Cardiac muscle cell (in vitro differentiated cells and primary cell): ENCODE data around the gene NR1H3. TPM values are rescaled to one million over a fixed set of nuclear protein-coding genes. Genes with fewer than 3 reads are reported as not detected.

ENCODE experiments used
- DNase-seq, 2 donors: peaks; one replicate each; pipeline versions ENCODE4 v3.0.0 to v3.0.0-alpha.2; 2010 to 2017; ENCODE audit warnings: low read depth in 1 of 2, low spot score in 1 of 2
- H3K27ac ChIP-seq: fragments of 200-600 bp; sonication (generic); 2 replicates; pipeline ENCODE4 v1.5.1; 2016
- H3K27me3 ChIP-seq: fragments of 200-600 bp; sonication (generic); 2 replicates; pipeline ENCODE4 v1.6.0; 2016; ENCODE audit warnings: control low read depth
- H3K36me3 ChIP-seq: fragments of 200-600 bp; sonication (generic); 2 replicates; pipeline ENCODE4 v1.5.1; 2016; ENCODE audit warnings: control low read depth
- H3K4me1 ChIP-seq: fragments of 200-600 bp; sonication (generic); 2 replicates; pipeline ENCODE4 v1.8.1; 2017; ENCODE audit warnings: low read depth, mild to moderate bottlenecking, mixed run types
- H3K4me3 ChIP-seq: fragments of 200-600 bp; sonication (generic); 2 replicates; pipeline ENCODE4 v1.5.1; 2016; ENCODE audit warnings: mild to moderate bottlenecking
- H3K9me3 ChIP-seq: fragments of 200-600 bp; sonication (generic); 2 replicates; pipeline ENCODE4 v1.5.1; 2017; ENCODE audit warnings: low read depth, mild to moderate bottlenecking, control low read depth
- polyA plus RNA-seq: library from polyadenylated mRNA; unstranded; fragments of >200 nt; fragmentation: Nextera tagmentation; extraction: Ambion mirVana; gene quantifications from 2 replicates; pipeline ENCODE4 v1.2.1, GENCODE V29; 2016
- total RNA-seq: library from RNA; depleted of rRNA; stranded (reverse); fragments of >200 nt; gene quantifications from 2 replicates; pipeline ENCODE4 v1.2.3, GENCODE V29; 2016
- TF ChIP-seq, protein P1 (sequence below): IDR thresholded peaks from 2 replicates; pipeline ENCODE4 v1.5.1; 2012; ENCODE audit warnings: low read depth, mild to moderate bottlenecking, low read length

Gene NR1H3
- total and polyA plus RNA-seq, 2 experiments from 2014 or later = 16.2 to 31.6 TPM

DNA sequence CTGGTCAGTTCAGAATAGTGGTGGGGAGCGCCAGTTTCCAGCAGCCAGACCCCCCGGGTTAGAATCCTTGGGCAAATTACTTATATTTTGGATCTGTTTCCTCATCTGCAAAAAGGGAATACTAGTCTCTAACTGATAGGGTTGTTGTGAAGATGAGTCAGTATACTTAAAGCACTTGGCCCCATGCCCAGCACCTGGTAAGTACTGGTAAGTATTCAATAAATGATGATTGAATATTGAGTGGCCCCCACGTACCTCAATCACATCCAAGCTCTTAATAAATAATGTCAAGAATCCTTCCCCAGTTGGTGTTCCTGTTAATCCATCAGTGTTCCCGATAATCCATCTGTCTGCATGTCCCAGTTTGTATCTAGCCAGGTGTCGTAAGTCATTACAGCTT is 21.3 kb upstream of the NR1H3 start:
- Histone ChIP-seq H3K36me3 (peaks cover 21% of the 10 kb centered on the region), H3K27ac (no peak overlapping the region), H3K4me1 (peaks cover 4% of the 10 kb centered on the region), H3K27me3 (no peaks in the 10 kb centered on the region), H3K9me3 (no peaks in the 10 kb centered on the region), H3K4me3 (no peak overlapping the region)
- DNase-seq = peak in 1 of 2 donors; percentile 25
- TF ChIP-seq, protein P1, sequence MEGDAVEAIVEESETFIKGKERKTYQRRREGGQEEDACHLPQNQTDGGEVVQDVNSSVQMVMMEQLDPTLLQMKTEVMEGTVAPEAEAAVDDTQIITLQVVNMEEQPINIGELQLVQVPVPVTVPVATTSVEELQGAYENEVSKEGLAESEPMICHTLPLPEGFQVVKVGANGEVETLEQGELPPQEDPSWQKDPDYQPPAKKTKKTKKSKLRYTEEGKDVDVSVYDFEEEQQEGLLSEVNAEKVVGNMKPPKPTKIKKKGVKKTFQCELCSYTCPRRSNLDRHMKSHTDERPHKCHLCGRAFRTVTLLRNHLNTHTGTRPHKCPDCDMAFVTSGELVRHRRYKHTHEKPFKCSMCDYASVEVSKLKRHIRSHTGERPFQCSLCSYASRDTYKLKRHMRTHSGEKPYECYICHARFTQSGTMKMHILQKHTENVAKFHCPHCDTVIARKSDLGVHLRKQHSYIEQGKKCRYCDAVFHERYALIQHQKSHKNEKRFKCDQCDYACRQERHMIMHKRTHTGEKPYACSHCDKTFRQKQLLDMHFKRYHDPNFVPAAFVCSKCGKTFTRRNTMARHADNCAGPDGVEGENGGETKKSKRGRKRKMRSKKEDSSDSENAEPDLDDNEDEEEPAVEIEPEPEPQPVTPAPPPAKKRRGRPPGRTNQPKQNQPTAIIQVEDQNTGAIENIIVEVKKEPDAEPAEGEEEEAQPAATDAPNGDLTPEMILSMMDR = no peak

DNA sequence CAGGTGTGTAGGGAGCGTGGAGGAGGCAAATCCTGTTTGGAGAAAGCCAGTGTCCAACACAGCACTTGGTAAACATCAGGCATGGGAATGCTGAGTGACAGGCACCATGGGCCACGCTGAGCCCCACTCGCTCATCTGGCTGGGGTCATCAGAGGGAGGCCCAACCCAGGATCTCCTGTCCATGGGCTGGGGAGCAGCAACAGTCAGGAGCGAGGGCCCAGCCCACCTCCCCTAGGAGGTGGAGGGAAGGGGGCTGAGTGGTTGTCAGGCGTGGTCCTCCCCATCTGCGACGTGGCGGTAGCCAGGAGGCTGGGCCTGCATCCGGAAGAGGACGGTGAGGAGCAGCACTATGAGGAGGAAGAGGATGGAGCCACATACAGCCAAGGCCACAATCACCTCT is 17.9 kb upstream of the NR1H3 start:
- H3K4me1 ChIP-seq = peaks cover 2% of the 10 kb centered on the region
- H3K36me3 ChIP-seq = peaks cover 45% of the 10 kb centered on the region
- H3K4me3 ChIP-seq = no peak overlapping the region
- no peak for DNase-seq
- H3K27me3 ChIP-seq = no peaks in the 10 kb centered on the region
- H3K27ac ChIP-seq = peak overlapping the region; percentile 66
- no peaks in the 10 kb centered on the region for H3K9me3 ChIP-seq
- TF ChIP-seq, protein P1 = no peak

DNA sequence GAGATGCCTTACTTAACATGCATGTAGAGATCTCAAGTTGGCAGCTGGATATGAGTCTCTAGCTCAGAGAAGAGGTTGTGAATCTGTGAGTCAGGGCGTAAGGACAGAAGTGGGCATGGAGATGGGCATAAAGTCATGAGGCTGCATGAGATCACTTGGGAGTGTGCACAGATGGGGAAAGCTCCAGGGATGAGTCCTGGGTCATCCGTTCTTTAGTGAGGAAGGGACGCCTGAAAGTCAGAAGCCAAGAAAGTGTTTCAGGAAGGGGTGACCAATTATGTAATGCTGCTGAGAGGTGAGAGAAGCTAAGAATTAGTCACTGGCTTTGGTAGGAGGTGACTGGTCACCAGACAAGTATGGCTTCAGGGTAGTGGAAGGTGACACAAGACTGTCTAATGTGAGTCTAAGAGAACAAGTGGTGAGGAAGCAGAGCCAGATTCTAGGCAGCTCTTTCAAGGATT is 15.9 kb upstream of the NR1H3 start:
- TF ChIP-seq, protein P1 = no peak
- Histone ChIP-seq H3K4me3 (no peak overlapping the region), H3K4me1 (no peaks in the 10 kb centered on the region), H3K27ac (no peak overlapping the region), H3K9me3 (no peaks in the 10 kb centered on the region), H3K27me3 (no peaks in the 10 kb centered on the region), H3K36me3 (peaks cover 60% of the 10 kb centered on the region)
- DNase-seq = no peak

DNA sequence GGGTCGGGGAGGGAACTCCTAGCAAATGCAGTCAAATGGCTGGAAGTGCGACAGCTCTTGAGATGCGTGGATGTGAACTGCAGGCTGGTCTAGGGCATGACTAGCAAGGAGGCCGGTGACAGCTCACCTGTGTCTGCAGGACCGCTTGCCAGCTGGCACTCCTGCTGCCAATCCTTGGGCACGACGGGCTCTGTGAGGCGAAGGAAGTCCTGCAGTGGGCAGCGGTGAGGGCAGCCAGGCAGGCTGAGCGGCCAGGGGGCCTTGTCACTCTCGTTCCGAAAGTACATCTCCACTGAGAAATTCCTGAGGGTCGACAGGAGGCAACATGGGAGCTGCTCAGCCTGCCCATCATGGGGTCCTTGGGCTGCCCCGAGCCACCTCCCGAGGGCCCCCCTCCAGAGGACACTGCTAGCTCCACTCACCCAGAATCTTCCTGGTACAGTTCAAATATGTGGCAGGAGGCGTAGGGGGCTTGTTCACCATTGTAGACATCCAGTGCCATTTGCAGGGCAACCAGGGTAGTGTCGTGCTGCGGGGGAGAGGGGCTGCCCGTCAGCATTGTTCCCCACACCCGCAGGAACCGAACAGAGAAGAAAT is 15.1 kb upstream of the NR1H3 start:
- TF ChIP-seq, protein P1 = no peak
- Histone ChIP-seq H3K36me3 (peaks cover 61% of the 10 kb centered on the region), H3K27ac (no peak overlapping the region), H3K4me1 (no peaks in the 10 kb centered on the region), H3K27me3 (no peaks in the 10 kb centered on the region), H3K4me3 (no peak overlapping the region), H3K9me3 (no peaks in the 10 kb centered on the region)
- no peak for DNase-seq

DNA sequence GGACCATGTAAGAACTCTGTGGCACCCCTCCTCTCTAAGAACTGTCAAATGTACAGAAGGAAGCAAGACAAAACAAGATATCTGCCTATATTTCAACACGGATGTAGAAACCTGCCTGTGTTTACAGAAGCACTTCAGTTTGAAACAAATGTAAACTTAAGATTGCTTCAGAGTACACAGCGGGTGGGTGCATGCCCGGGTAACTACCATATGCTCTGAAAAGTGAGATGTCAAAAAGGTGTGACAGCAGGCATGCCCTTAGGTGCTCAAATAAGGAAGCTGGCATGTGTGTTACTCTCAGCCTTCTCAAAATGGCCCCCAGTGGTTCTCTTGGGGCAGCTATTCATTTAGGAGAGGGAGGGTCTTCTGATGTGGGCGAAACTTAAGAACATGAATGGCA is 14.3 kb upstream of the NR1H3 start:
- DNase-seq = no peak
- Histone ChIP-seq H3K4me1 (no peaks in the 10 kb centered on the region), H3K27me3 (no peaks in the 10 kb centered on the region), H3K27ac (no peak overlapping the region), H3K4me3 (no peak overlapping the region), H3K9me3 (no peaks in the 10 kb centered on the region), H3K36me3 (peaks cover 61% of the 10 kb centered on the region)
- TF ChIP-seq, protein P1 = no peak
